Prostate gland (tissue), 2 donors: ENCODE data around the gene OCSTAMP. TPM values are rescaled to one million over a fixed set of nuclear protein-coding genes. Genes with fewer than 3 reads are reported as not detected.

ENCODE experiments used
- DNase-seq: peaks from one replicate; pipeline ENCODE4 v3.0.0-alpha.2; 2019; ENCODE audit warnings: low spot score
- H3K27ac ChIP-seq, 2 donors: fragments of 200-600 bp; sonication (generic); 2 replicates each; pipeline ENCODE4 v1.5.1; 2017 to 2019
- H3K27me3 ChIP-seq: fragments of 200-600 bp; sonication (generic); replicated peaks from 2 replicates; pipeline ENCODE4 v1.5.1; 2019; ENCODE audit not compliant: insufficient read depth
- H3K36me3 ChIP-seq, 2 donors: fragments of 200-600 bp; sonication (generic); 1 replicate in 1 of 2; 2 replicates in 1 of 2; pipeline versions ENCODE4 v1.5.1 to v1.8.1; 2017 to 2019
- H3K4me1 ChIP-seq: fragments of 200-600 bp; sonication (generic); replicated peaks from 2 replicates; pipeline ENCODE4 v1.5.1; 2019
- H3K4me3 ChIP-seq, 2 donors: fragments of 200-600 bp; sonication (generic); 2 replicates each; pipeline ENCODE4 v1.5.1; 2017 to 2019
- H3K9me3 ChIP-seq: fragments of 200-600 bp; sonication (generic); 2 replicates; pipeline ENCODE4 v1.5.1; 2017
- POLR2A ChIP-seq: fragments of 450-650 bp; IDR thresholded peaks from one replicate; pipeline ENCODE4 v1.6.1; 2016; ENCODE audit warnings: antibody characterized with exemption, mild to moderate bottlenecking
- POLR2AphosphoS5 ChIP-seq: sonication (generic); formaldehyde crosslinking; IDR thresholded peaks from one replicate; pipeline ENCODE4 v1.6.1; 2017; ENCODE audit warnings: antibody characterized with exemption
- WGBS: methylation state at CpG from one replicate; pipeline ENCODE4 v1.1.5; 2018; 5-methylcytosine and 5-hydroxymethylcytosine counted together
- intact Hi-C: fragments of 100-400 bp; cut with DNase I; formaldehyde crosslinking; loops from one replicate; pipeline ENCODE4 v1.14.2; 2022
- total RNA-seq, 2 donors: library from RNA; depleted of rRNA; stranded (reverse); fragments of >200 nt; gene quantifications; one replicate each; pipeline ENCODE4 v1.1.0, GENCODE V29; 2016
- TF ChIP-seq, protein P1 (sequence below), 4 experiments: fragments of 200-600 bp in 2 of 4; fragments of 450-650 bp in 2 of 4; sonication (generic) in 2 of 4; IDR thresholded peaks; 1 replicate in 3 of 4; 2 replicates in 1 of 4; pipeline ENCODE4 v1.5.1; 2016 to 2019; ENCODE audit warnings: antibody characterized with exemption in 4 of 4, mild to moderate bottlenecking in 2 of 4, moderate library complexity in 2 of 4

The OCSTAMP gene, protein sequence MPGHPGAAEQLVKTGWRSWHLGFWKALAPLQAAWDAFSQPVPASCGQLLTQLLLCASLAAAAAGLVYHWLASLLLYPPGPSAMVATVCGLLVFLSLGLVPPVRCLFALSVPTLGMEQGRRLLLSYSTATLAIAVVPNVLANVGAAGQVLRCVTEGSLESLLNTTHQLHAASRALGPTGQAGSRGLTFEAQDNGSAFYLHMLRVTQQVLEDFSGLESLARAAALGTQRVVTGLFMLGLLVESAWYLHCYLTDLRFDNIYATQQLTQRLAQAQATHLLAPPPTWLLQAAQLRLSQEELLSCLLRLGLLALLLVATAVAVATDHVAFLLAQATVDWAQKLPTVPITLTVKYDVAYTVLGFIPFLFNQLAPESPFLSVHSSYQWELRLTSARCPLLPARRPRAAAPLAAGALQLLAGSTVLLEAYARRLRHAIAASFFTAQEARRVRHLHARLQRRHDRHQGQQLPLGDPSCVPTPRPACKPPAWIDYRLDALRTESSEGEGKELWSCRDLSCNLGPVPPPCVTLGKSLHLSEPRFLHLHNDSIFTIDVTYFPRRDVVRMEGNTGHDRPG
- total RNA-seq, result not detected

DNA sequence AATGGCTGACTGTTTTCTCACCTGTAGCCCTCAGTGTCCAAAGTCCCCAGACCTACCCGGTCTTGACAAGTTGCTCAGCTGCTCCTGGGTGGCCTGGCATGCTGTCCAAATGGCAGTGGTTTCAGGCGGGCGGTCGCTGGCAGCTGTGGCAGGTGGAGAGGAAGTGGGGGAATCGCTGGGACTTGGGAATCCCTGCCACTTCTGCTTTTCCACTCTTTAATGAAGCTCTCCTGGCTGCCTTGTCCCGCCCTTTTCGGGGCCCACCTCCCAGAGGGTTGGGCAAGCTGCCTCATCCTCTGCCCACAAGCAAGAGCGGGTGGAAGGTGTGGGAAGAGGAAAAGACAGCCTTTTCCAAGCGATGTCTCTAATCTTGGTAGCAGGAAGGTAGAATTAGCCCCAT, at the start of gene OCSTAMP:
Gene OCSTAMP (minus strand): TSS at position 194 of the 400 bp plus-strand sequence. CDS start 94 bp downstream, at position 100.
- WGBS, result 50% methylated on average over 9 of the region's 9 CpGs
- intact Hi-C loops, result no loop called here
- DNase-seq, result no peak

DNA sequence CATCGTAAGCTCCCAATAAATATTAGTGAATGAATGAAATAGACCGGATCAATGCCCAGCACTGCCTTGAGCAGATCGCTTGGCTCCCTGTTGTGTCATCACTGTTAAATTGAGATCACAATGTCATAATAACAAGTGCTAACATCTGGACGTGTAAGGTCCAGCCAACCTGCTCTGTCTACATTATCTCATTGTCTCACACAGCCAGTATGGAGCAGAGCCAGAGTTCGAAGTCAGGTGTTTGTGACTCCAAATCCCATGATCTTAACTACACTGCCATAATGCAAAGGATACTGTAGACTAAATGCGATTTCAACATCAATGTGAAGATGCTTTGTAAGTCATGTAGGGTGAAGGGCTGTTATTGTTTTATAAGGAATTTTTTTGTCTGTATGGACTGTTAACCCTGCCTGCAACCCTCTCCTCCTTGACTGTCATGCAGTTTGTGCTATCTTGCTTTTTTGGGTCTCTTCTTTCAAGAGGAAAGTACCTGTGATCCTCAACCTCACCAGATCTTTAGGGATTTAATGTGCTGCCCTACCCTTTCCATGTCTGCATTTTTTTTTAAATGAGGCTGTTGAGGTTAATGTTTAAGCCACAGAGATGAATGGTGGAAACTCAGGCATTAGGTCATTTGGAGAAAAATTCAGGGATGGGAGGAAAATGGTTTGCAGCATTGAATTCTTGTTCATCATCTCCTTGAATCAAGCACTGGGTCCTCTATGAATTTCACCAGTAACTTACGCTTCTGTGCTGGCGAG, 49.0 kb upstream of the OCSTAMP start:
- Histone ChIP-seq H3K36me3 (no peaks in the 10 kb centered on the region), H3K4me1 (no peaks in the 10 kb centered on the region), H3K4me3 (no peak overlapping the region), H3K9me3 (no peaks in the 10 kb centered on the region), H3K27ac (no peak overlapping the region), H3K27me3 (no peaks in the 10 kb centered on the region)
- TF ChIP-seq POLR2AphosphoS5, result no peak
- no peak for TF ChIP-seq POLR2A
- TF ChIP-seq, protein P1, sequence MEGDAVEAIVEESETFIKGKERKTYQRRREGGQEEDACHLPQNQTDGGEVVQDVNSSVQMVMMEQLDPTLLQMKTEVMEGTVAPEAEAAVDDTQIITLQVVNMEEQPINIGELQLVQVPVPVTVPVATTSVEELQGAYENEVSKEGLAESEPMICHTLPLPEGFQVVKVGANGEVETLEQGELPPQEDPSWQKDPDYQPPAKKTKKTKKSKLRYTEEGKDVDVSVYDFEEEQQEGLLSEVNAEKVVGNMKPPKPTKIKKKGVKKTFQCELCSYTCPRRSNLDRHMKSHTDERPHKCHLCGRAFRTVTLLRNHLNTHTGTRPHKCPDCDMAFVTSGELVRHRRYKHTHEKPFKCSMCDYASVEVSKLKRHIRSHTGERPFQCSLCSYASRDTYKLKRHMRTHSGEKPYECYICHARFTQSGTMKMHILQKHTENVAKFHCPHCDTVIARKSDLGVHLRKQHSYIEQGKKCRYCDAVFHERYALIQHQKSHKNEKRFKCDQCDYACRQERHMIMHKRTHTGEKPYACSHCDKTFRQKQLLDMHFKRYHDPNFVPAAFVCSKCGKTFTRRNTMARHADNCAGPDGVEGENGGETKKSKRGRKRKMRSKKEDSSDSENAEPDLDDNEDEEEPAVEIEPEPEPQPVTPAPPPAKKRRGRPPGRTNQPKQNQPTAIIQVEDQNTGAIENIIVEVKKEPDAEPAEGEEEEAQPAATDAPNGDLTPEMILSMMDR (IDR thresholded peaks at IDR 0.05), result no peak
- no peak for DNase-seq
- 84% methylated on average over 8 of the region's 8 CpGs for WGBS
- intact Hi-C loops, result no loop called here

More for the DNA sequence above, at the start of gene OCSTAMP:
- Histone ChIP-seq H3K4me1 (no peaks in the 10 kb centered on the region), H3K36me3 (no peaks in the 10 kb centered on the region), H3K27me3 (no peaks in the 10 kb centered on the region), H3K9me3 (no peaks in the 10 kb centered on the region), H3K27ac (no peak within 1 kb of the TSS), H3K4me3 (no peak within 1 kb of the TSS)
- TF ChIP-seq, protein P1 (IDR thresholded peaks at IDR 0.05), result no peak
- no peak for TF ChIP-seq POLR2AphosphoS5
- no peak for TF ChIP-seq POLR2A

DNA sequence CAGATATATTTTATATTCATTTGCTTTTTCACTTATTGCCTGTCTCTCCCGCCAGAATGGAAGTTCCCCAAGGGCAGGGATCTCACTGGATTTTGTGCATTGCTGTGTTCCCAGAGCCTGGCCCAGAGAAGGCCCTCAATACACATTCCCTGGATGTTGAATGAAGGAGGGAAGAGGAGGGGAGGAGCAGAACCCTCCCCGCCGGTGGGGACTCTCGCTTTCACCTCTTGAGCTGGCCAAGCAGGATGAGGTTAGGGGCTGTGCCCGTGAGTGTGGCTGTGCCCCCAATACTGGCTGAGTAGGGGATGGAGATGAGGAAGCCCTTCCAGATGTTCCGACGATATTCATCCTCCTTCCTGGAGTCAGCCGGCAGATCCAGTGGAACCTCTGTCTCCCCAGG, 45.5 kb upstream of the OCSTAMP start:
- H3K27me3 ChIP-seq, result no peaks in the 10 kb centered on the region
- DNase-seq, result no peak
- H3K27ac ChIP-seq, result no peak overlapping the region
- H3K9me3 ChIP-seq, result no peaks in the 10 kb centered on the region
- TF ChIP-seq POLR2A (no peak), POLR2AphosphoS5 (no peak)
- TF ChIP-seq, protein P1 (IDR thresholded peaks at IDR 0.05), result no peak
- no peaks in the 10 kb centered on the region for H3K4me1 ChIP-seq
- intact Hi-C loops, result no loop called here
- H3K36me3 ChIP-seq, result no peaks in the 10 kb centered on the region
- H3K4me3 ChIP-seq, result no peak overlapping the region
- WGBS, result 92% methylated on average over 8 of the region's 8 CpGs

GRCh38 chr20:46594725-46595124, 44.3 kb upstream of the OCSTAMP start:
- no peak overlapping the region for H3K27ac ChIP-seq

More at GRCh38 chr20:46594725-46595124, 44.3 kb upstream of the OCSTAMP start:
- DNase-seq, result no peak
- Histone ChIP-seq H3K4me3 (no peak overlapping the region), H3K4me1 (no peaks in the 10 kb centered on the region), H3K9me3 (no peaks in the 10 kb centered on the region), H3K27me3 (no peaks in the 10 kb centered on the region), H3K36me3 (no peaks in the 10 kb centered on the region)
- WGBS, result 51% methylated on average over 2 of the region's 2 CpGs
- intact Hi-C loops, result no loop called here
- TF ChIP-seq POLR2AphosphoS5, result no peak
- no peak for TF ChIP-seq POLR2A
- TF ChIP-seq, protein P1 (IDR thresholded peaks at IDR 0.05), result no peak
